Stomach (tissue), 4 donors: ENCODE measurements around the gene FAM43B.

Source experiments
- CTCF ChIP-seq, 7 experiments: fragments of 450-650 bp in 4 of 7; fragments of 200-600 bp in 3 of 7; sonication (generic) in 3 of 7; IDR thresholded peaks; one replicate each; pipeline ENCODE4 v1.5.1; 2016 to 2019; ENCODE audit warnings: antibody characterized with exemption in 7 of 7, control low read depth in 2 of 7, mild to moderate bottlenecking in 1 of 7
- EP300 ChIP-seq: sonication (generic); formaldehyde crosslinking; IDR thresholded peaks from one replicate; pipeline ENCODE4 v1.6.1; 2017; ENCODE audit warnings: antibody characterized with exemption
- POLR2AphosphoS5 ChIP-seq, 3 donors: sonication (generic); formaldehyde crosslinking; IDR thresholded peaks; one replicate each; pipeline ENCODE4 v1.6.1; 2016; ENCODE audit warnings: antibody characterized with exemption in 3 of 3

GRCh38 chr1:20540281-20540680 lies 12.1 kb upstream of the FAM43B start:
- TF ChIP-seq POLR2AphosphoS5 (IDR thresholded peaks at IDR 0.05), result no peak
- no peak for TF ChIP-seq EP300
- no peak for TF ChIP-seq CTCF (IDR thresholded peaks at IDR 0.05)
